HG03520 (cell line): ENCODE results near the gene LSM7.
"Not testable (repeated sequence)": the region's sequence is repeated elsewhere in the genome, so short reads cannot be mapped to it uniquely, and the experiment has no call there.

Experiments used
- ATAC-seq: cut with Tn5 transposase; IDR thresholded peaks from one replicate; pipeline ENCODE4 v1.9.1; 2021; ENCODE audit warnings: mild to moderate bottlenecking, moderate library complexity; ENCODE audit not compliant: unreplicated experiment

LSM7 gene

DNA sequence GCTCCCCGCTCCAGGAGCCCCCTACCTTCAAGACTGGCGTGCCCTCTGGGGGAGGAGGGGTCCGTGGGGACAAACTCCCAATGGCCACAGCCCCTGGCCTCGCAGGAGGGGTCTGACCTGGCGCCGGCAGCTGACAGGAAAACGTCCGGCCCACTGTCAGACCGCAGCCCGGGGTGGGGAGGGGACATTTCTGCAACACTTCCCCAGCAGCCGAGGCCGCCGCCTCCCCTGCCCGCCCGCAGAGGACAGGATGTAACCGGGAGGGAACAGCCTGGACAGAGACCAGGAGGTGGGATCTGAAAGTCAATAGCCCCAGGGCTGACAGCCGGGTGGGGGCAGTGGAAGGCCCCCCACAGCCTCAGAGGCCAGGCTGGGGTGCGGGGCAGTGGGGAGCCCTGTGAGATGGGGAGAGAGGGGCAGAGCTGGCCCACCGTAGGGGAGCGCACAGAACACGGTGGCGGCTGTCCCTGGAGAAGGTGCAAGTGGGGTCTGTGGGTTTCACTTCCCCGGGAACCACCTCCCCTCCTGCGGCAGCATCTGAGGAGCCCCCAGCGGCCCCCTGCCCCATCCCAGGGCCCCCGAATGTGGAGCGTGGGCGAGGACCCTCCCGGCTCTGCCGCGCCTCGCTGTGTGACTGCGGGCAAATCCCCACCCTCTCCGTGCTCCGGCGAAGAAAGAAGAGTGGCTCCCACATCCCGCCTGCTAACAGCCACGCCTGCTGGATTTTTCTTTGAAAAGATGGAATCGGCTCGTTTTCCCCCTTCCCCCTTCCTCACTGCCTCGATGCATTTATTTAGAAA is 46.1 kb downstream of the LSM7 start, which contains the start of gene PEAK3:
Gene PEAK3, minus strand, starts transcription at position 114 of the 800 bp plus-strand sequence. CDS start 1,244 bp downstream, outside the sequence.
- ATAC-seq, result no peak

DNA sequence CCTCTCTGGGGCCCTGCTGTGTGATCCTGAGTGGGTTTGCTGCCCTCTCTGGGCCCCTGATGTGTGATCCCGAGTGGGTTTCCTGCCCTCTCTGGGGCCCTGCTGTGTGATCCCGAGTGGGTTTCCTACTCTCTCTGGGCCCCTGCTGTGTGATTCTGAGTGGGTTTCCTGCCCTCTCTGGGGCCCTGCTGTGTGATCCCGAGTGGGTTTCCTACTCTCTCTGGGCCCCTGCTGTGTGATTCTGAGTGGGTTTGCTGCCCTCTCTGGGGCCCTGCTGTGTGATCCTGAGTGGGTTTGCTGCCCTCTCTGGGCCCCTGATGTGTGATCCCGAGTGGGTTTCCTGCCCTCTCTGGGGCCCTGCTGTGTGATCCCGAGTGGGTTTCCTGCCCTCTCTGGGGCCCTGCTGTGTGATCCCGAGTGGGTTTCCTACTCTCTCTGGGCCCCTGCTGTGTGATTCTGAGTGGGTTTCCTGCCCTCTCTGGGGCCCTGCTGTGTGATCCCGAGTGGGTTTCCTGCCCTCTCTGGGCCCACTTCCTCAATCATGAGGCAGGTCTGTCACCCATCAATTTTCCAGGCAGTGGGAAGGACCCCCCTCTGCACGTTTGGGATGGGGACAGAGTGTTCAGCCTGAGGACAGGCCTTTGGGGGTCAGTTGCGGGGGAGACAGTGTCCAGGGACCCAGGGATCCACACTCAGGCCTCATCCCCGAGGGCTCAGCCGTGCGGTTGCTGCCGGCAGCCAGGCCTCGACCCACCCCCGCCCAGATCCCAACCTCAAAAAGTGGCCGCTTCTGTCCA is 46.9 kb downstream of the LSM7 start:
- not testable (repeated sequence) for ATAC-seq

DNA sequence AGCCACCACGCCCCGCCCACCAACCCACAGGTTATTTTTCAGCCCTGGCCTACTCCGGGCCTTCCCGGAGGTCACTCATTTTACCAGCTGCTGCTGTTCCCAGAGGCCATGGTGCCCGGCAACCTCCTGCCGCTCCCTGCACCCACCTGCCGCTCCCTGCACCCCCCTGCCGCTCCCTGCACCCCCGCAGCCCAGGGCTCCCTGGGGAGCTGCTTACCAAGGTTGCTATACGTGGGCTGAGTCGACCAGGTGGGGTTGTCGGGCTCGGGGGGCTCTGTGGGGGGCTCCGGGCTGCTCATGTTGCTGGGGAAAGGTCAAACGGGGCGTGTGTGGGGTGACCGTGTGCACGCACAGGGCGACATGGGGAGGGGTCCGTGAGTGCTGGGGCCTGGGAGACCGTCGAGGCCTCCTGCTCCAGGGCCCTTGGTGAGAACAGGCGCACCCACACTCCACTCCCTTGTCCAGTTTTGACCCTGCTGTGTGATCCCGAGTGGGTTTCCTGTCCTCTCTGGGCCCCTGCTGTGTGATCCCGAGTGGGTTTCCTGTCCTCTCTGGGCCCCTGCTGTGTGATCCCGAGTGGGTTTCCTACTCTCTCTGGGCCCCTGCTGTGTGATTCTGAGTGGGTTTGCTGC is 47.6 kb downstream of the LSM7 start:
- no peak for ATAC-seq

DNA sequence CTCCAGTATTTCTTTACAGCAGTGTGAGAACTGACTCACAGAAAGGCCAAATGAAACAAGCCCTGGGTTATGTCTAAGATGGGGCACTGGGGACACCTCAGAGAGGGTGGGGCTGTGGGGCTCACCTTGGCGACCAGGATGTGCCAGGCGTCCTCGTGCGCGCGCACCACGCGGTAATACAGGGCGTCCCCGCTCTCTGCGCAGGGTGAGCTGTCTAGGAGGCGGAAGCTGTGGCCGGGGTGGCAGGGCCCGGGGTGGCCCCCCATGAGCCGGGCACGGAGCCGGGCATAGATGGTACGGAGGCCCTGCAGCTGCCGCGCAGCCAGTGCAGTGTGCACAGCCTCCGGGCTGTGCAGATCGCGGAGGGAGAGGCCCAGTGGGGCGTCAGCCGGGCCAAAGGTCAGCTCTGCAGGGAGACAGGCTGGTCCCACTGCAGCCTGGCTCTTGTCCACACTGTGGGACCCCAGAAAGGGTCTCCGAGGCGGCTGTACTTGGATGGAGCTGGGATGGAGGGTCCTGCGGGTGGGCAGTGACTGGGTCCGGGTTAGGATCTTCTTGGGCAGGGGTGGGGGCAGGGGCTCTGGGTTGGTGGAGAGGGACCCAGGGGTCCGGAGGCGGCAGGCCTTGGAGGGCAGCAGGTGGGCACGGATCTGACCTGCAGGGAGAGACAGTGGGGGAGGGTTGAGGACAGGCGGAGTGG is 49.8 kb downstream of the LSM7 start:
- no peak for ATAC-seq

DNA sequence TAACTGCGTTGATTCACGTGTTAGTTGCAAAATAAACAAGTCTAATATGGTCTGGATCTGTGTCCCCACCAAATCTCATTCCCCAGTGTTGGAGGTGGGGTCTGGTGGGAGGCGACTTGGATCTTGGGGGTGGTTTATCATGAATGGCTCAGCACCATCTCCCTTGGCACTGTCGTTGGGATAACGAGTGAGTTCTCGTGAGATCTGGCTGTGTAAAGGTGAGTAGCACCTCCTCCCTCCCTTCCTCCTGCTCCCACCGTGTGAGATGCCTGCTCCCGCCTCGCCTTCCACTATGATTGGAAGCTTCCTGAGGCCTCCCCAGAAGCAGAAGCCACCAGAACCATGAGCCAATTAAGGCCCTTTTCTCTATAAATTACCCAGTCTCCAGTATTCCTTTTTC is 51.2 kb downstream of the LSM7 start:
- no peak for ATAC-seq

DNA sequence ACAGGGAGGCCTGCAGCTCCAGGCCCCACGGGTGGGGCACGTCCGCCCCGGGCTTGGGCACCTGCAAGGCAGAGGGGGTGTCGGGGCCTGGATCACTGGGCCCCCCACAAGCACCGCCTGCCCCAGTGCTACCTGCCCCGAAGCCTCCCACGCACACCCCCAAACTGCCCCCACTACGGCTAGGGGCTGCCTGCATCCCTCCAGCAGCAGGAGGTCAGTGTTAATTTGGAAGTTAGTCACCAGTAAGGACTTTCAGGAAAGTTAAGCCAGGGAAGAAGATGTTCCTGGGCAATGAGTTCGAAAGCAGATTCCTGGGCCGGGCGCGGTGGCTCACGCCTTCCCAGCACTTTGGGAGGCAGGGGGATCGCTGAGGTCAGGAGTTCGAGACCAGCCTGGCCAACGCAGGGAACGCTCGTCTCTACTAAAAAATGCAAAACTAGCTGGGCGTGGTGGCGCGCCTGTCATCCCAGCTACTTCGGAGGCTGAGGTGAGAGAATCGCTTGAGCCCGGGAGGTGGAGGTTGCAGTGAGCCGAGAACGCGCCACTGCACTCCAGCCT is 51.9 kb downstream of the LSM7 start:
- no peak for ATAC-seq

DNA sequence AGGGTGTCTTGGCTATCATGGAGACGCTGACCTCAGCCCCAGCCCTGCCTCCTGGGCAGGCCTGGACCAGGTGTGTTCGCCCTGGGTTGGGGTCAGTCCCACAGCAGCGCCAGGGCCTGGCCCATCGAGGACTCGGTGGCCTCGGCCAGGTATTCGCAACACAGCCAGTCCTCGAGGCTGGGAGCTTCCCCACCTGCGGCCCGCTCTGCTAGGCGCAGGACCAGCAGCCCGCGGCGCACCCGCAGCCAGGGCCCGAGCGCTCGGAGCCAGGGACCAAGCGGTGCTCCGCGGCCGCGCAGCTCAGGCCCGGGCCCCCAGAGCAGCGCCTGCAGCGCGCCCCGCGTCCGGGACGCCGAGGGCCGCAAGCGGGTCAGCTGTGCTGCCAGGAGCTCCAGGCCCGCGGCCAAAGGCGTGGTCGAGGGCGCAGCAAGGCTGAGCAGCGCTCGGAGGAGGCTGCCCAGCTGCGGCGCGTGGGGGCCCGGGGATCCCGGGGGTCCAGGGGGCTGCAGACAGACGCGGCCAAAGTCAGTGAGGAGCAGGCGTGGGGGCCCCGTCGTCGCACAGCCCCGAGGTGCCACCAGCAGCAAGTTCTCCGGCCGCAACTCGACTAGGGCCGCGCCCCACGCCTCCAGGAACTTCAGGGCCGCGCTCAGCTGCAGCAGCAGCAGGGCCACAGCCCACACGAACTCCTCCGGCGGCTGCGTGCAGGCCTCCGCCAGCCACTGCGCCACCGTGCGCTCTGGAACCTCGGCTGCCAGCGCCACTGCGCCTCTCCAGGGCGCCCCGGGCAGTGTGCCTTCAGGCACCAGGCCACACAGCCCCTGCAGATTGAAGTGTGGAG is 52.6 kb downstream of the LSM7 start:
- ATAC-seq, result no peak

DNA sequence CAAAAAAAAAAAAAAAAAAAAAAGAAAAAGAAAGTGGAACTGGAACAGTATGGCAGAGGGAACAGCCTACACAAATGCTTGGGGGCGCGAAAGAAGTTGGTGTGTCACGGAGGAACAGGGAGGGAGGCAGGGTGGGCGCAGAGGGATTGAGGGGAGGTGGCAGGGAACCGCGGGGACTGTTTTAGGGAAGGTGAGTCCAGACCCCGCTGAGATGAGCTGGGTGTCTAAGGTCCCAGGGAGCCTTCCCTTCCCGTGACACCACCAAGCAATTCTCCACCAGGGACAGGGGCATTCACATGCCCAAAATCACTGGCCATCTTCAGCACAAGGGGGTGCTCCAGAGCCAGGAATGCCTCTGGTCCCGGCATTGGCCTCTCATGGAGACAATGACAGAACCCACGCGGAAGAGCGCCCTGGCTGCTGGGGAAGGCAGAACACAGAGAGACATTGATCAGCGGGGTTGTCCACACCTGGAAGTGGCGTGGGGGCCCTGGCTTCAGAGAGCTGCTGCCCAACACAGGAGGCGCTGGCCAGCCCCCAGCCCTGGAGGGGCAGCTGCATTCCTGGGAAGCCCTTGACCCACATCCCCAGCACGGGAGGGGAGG is 53.4 kb downstream of the LSM7 start:
- ATAC-seq, result no peak

DNA sequence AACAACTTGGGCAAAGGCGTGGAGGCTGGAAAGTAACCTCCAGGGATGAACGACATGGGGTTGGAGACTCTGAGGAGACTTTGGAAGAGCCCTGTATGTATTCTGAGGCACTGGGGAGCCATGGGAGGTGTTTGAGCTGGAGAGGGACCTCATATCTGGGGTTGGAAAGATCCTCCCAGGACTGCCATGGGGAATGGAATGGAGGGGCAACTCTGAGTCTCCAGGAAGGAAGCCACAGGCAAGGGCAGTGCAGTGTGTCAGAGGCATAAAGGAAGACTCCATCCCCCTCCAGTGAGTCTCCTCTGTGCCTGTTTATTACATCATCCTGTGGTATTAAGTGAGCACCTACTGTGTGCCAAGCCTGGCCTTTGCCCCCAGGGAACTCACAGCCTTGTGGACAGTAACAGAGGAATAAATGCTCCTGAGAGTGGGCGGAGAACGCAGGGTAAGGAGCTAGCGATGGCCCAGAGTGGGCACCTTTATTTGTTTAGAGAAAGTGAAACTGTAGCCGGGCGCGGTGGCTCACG is 54.1 kb downstream of the LSM7 start:
- ATAC-seq, result no peak

DNA sequence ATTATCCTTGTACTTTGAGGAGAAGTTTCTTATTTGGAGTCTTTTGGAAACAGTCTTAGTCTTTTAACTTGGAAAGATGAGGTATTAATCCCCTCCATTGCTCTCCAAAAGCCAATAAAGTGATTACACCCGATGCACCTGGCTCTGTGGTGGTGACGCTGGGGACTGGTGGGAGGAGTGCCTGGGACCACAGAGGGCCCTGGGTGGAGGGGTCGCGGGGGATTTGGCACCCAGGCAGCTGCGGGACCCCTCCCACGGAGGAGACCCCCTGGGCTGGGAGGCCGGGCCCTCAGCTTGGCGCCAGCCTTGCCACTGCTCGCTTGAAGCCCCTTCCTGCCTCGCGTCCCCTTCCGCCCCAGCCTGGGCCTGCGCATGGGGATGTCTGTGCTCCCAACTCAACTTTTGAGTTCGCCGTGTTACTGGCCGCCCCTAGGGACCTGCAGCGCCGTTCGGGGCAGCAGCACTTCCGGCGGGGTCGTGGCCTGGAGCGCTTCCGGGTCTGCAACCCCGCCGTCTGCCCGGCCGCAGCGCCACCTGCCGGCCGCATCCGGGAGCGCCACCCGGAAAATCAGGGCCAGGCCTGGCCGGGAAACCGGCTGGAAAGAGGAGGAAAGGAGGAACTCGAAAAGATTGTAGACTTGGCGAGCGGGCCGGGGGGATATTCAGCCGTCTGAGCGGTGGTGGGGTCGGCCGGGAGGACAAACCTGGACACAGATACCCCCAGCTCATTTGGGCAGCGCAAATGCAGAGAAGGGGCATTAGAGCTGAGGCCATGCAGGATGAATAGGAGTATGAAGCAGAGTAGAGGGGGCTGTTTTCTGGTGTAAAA is 54.8 kb downstream of the LSM7 start:
- no peak for ATAC-seq
